Activated CD4-positive, alpha-beta memory T cell treated with anti-CD3 and anti-CD28 coated beads, Interleukin-2, amount 10 ng/mL, durations not matched to agents 7 days and 5 days (primary cell): ENCODE data around the gene KANTR. TPM values are rescaled to one million over a fixed set of nuclear protein-coding genes. Genes with fewer than 3 reads are reported as not detected.

Experiments
- CTCF ChIA-PET: fragments of 350-600 bp; sonication (Branson Sonifier 250); formaldehyde crosslinking; loops from one replicate; lab custom pipeline; 2021; ENCODE audit warnings: antibody characterized with exemption, inconsistent platforms; lab: Charles Lee
- POLR2A ChIA-PET: fragments of 350-600 bp; sonication (Branson Sonifier 250); formaldehyde crosslinking; loops from one replicate; lab custom pipeline; 2021; ENCODE audit warnings: antibody characterized with exemption; lab: Charles Lee
- DNase-seq: peaks from one replicate; pipeline ENCODE4 v3.0.0-alpha.2; 2020
- H3K27ac Mint-ChIP-seq: one replicate; pipeline ENCODE4 v1.8.0; 2021; ENCODE audit warnings: mild to moderate bottlenecking, mixed read lengths
- H3K27me3 Mint-ChIP-seq: one replicate; pipeline ENCODE4 v1.8.0; 2021; ENCODE audit warnings: mixed read lengths
- H3K36me3 Mint-ChIP-seq: one replicate; pipeline ENCODE4 v1.8.0; 2021; ENCODE audit warnings: low read depth, mixed read lengths
- H3K4me1 Mint-ChIP-seq: one replicate; pipeline ENCODE4 v1.8.0; 2021; ENCODE audit warnings: mixed read lengths
- H3K4me3 Mint-ChIP-seq: one replicate; pipeline ENCODE4 v1.8.0; 2021; ENCODE audit warnings: mild to moderate bottlenecking, mixed read lengths
- H3K9me3 Mint-ChIP-seq: one replicate; pipeline ENCODE4 v1.8.0; 2021; ENCODE audit warnings: mixed read lengths
- total RNA-seq, 2 experiments: library from RNA; stranded (reverse); gene quantifications; one replicate each; pipeline ENCODE4 v1.2.3, GENCODE V29; 2021

Gene KANTR, protein sequence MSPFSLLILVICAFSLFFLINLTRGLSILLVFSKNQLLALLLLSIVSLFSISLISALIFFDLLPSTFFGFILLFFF
- 1 to 10 TPM; 7.5 to 7.7 TPM for total RNA-seq

DNA sequence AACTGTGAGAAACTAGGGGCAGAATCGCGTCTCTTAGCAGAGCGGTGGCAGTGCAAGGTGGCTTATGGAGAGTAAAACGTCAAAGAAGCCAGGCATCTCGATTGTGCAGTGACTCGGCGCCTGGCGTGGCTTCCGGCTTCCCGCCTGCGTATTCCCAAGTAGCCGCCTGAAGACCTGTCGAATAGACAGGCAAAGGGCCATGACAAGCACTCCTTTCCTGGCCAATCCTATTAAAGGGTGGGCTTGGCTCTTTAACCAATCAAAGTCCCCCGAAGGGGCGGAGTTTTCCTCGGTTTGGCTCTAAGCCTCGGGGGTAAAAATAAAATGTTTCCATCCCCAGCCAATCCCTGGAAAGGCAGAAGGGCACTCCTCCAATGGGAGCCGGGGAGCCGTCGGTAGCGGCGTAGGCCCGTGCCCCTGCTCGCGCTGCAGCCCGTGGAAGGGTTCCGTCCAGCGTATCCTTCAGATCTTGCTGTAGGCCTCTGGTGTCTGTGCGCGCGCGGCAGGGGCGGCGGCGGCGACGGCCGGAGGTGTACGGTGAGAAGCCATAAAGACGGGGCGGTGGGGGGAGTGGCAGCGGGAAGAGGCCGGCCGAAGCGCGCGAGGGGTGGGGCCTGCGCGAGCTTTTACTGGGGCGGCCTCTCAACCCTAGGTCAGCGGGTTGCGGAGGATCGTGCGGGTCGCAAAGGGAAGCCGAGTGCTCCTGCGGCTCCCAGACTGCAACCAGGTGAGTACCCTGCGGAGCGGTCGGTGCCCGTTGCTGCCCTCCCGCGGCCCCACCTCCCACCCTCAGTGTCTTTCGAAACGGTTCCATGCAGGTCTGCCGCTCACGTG is at the start of gene KANTR:
Gene KANTR, plus strand, starts transcription at position 395 of the 834 bp plus-strand sequence. CDS start 30,131 bp downstream, outside the sequence.
- ChIA-PET POLR2A (interaction anchor here (1.3 kb wide), 1 partner anchor 12 kb away, joined by 8 read pairs; the partner anchor contains the start of gene TSPYL2), CTCF (no interaction called here)
- Mint-ChIP-seq H3K27me3 (no peaks in the 10 kb centered on the region), H3K4me3 (peak within 1 kb of the TSS; percentile 87), H3K9me3 (no peaks in the 10 kb centered on the region), H3K27ac (peak within 1 kb of the TSS; percentile 85), H3K4me1 (peaks cover 22% of the 10 kb centered on the region), H3K36me3 (no peaks in the 10 kb centered on the region)
- peak; percentile 82 for DNase-seq

DNA sequence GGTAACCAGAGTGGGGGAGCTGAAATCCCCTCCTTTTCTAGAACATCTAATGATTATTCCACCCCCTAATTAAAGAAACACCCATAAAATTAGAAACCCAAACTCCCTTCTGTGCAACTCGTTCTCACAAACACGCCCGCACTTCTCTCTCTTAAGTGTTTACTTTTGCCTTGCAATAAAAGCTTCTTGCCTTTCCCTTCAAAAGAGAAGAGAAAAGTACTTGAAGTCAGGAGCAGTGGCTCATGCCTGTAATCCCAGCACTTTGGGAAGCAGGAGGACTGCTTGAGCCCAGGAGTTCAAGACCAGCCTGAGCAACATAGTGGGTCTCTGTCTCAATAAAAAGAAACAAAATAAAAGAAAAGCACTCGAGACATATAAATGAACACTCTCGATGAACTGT is 48.9 kb upstream of the KANTR start:
- ChIA-PET CTCF (no interaction called here), POLR2A (interaction anchor here (0.6 kb wide), 1 partner anchor 27 kb away, joined by 3 read pairs; no protein-coding TSS in a partner anchor)
- H3K36me3 Mint-ChIP-seq, result no peaks in the 10 kb centered on the region
- H3K4me1 Mint-ChIP-seq, result no peaks in the 10 kb centered on the region
- no peaks in the 10 kb centered on the region for H3K9me3 Mint-ChIP-seq
- no peak for DNase-seq
- H3K4me3 Mint-ChIP-seq, result no peak overlapping the region
- H3K27ac Mint-ChIP-seq, result no peak overlapping the region
- peaks cover 5% of the 10 kb centered on the region for H3K27me3 Mint-ChIP-seq

DNA sequence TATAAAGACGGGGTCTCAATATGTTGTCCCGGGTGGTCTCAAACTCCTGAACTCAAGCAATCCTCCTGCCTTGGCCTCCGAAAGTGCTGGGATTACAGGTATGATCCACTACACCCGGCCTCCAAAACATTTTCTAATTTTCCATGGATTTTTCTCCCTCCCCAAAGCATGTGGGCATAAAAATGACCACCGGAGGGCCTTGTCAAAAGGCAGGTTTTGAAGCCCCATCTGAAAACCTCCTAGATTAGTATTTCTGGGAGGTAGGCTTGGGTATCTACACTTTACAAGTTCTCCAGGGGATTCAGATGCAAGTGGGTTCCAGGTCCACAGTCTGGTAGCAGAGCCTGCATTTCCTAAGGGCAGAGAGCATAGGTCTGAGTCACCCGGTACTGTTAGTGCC is 46.7 kb upstream of the KANTR start:
- ChIA-PET CTCF (no interaction called here), POLR2A (no interaction called here)
- no peak overlapping the region for H3K4me3 Mint-ChIP-seq
- no peak for DNase-seq
- no peaks in the 10 kb centered on the region for H3K9me3 Mint-ChIP-seq
- H3K27ac Mint-ChIP-seq, result no peak overlapping the region
- H3K4me1 Mint-ChIP-seq, result no peaks in the 10 kb centered on the region
- H3K27me3 Mint-ChIP-seq, result peaks cover 5% of the 10 kb centered on the region
- no peaks in the 10 kb centered on the region for H3K36me3 Mint-ChIP-seq

DNA sequence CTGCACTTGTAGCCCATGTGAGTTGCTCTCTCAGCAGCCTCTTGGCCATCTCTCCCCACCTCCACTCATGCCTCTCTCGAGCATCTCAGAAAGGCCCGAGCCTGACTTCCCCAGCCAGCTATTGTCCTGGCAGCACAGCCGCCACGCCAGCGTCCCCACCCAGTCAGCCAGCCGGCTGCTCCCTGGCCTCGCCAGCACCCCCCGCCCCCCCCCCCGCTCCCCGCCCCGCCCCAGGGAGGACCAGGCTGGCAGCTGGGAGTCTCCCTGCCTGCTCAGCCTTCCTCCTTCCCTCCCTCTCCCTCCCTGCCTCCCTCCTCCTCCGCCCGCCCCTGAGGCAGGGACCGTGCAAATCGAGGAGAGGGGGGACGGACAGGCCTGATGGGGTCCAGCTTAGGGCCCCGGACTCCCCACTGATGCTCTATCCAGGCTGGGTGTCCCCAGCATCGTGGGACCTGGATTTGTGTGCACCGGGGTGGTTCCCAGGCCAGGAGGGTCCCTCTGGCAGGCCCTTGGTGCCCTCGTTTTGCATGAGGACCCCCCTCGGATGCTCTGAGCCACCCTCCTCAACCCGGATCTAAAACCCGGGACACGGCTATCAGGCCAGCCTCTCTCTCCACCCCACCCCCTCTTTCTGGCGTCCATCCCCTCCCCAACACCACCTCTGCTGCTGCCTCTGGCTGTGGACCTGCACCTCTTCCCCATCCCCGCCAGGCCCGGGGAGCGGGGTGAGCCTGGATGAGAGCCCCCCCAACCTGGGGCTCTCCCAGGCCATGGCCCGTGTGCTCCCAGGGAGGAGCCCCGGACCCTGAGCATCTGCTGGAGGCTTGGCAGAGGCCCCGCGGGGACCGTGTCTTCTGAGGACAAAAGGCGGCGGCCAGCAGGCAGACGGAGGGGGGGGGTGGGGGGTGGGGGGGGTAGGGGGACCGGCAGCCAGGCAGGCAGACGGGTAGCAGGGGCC is 45.5 kb upstream of the KANTR start, which contains the start of gene GPR173:
Gene GPR173, plus strand, starts transcription at position 621 of the 958 bp plus-strand sequence. CDS start 27,833 bp downstream, outside the sequence.
- no peaks in the 10 kb centered on the region for H3K4me1 Mint-ChIP-seq
- H3K4me3 Mint-ChIP-seq, result no peak within 1 kb of the TSS
- H3K27ac Mint-ChIP-seq, result no peak within 1 kb of the TSS
- H3K36me3 Mint-ChIP-seq, result no peaks in the 10 kb centered on the region
- H3K9me3 Mint-ChIP-seq, result no peaks in the 10 kb centered on the region
- H3K27me3 Mint-ChIP-seq, result peaks cover 3% of the 10 kb centered on the region
- CTCF ChIA-PET, result no interaction called here
- POLR2A ChIA-PET, result no interaction called here
- DNase-seq, result no peak

DNA sequence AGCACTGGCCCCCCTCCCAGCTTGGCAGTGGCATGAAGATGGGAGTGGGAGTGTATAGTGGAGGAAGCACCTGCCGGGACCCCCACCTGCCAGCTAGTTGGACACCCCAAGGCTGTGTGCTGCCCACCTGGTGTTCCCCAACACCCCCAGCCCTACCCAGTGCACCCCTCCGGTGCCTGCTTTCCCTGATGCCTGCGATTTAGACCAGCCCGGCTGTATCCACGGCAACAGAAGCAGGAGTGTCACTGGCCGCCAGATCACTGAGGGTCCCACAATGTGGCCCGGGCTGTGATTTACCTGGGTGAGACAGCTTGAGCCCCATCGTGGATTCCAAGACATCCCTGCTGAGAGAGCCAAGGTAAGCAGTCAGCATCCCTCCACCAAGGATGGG is 44.8 kb upstream of the KANTR start:
- Mint-ChIP-seq H3K4me3 (no peak overlapping the region), H3K27ac (no peak overlapping the region), H3K27me3 (peaks cover 3% of the 10 kb centered on the region), H3K4me1 (no peaks in the 10 kb centered on the region), H3K9me3 (no peaks in the 10 kb centered on the region), H3K36me3 (no peaks in the 10 kb centered on the region)
- POLR2A ChIA-PET, result no interaction called here
- no peak for DNase-seq
- CTCF ChIA-PET, result no interaction called here

DNA sequence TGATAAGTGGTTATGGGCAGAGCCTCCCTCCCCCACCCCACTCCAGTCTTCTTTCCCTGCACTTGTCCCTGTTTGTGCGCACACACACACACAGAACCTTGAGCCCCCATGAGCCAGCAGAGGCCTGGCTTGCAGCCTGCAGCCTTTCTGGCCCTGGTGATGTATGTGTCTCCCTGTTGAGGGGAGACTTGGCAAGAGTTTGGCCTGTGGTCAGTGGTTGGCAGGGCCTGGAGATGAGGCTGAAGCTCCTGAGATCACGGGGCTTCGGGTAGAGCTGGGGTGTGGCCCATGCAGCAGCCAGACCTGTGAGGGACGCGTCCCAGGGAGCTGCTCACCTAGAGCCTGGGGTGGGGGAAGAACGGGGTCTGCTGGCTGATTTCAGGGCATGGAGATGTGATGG is 43.1 kb upstream of the KANTR start:
- CTCF ChIA-PET, result no interaction called here
- Mint-ChIP-seq H3K4me3 (no peak overlapping the region), H3K27me3 (peaks cover 3% of the 10 kb centered on the region), H3K9me3 (no peaks in the 10 kb centered on the region), H3K27ac (no peak overlapping the region), H3K36me3 (no peaks in the 10 kb centered on the region), H3K4me1 (no peaks in the 10 kb centered on the region)
- no peak for DNase-seq
- POLR2A ChIA-PET, result no interaction called here

DNA sequence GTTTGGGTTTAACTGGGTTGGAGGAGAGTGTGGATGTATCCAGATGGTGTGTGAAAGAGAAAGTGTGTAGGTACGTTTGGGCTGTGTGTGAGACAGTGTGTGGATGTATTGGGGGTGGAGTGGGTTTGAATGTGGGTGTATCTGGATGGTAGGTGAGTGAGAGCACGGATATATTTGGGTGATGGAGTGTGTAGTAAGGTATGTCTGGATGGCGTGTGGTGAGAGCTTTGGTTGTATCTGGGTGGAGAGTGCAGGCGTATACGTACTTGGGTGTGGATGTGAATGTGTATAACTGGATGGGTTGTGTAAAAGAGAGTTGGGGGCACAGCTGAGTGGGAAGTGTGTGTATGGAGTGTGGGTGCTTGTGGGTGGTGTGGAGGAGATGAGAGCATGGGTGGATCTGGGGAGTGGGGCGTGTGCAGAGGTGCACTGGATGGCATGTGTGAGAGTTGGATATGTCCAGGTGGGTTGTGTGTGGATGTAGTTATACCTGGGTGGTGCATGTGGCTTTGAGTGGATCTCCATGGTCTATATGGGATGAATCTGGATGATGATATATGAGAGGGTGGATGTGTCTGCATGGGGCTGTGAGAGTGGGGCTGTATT is 38.6 kb upstream of the KANTR start:
- H3K36me3 Mint-ChIP-seq, result no peaks in the 10 kb centered on the region
- DNase-seq, result no peak
- H3K9me3 Mint-ChIP-seq, result no peaks in the 10 kb centered on the region
- POLR2A ChIA-PET, result no interaction called here
- no peak overlapping the region for H3K27ac Mint-ChIP-seq
- H3K4me3 Mint-ChIP-seq, result no peak overlapping the region
- CTCF ChIA-PET, result no interaction called here
- no peaks in the 10 kb centered on the region for H3K27me3 Mint-ChIP-seq
- no peaks in the 10 kb centered on the region for H3K4me1 Mint-ChIP-seq

DNA sequence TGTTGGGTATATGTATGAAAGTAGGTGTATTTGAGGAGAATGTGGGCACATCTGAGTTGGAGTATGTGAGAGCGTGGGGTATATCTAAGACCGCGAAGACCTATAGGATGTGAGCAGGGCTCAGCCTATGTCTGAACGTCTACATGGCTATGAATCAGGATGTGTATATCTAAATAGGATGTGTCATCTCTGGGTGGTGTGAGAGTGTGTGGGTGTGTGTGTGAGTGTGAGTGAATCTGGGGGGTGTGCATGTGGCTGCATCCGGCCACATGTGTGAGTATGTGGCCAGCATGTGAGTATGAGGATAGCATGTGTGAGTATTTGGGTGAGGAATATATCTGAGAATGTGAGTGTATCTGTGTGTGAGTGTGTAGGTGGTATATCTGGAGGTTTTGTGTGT is 37.6 kb upstream of the KANTR start:
- Mint-ChIP-seq H3K36me3 (no peaks in the 10 kb centered on the region), H3K4me1 (no peaks in the 10 kb centered on the region), H3K4me3 (no peak overlapping the region), H3K27me3 (no peaks in the 10 kb centered on the region), H3K9me3 (no peaks in the 10 kb centered on the region), H3K27ac (no peak overlapping the region)
- ChIA-PET CTCF (no interaction called here), POLR2A (no interaction called here)
- DNase-seq, result no peak

DNA sequence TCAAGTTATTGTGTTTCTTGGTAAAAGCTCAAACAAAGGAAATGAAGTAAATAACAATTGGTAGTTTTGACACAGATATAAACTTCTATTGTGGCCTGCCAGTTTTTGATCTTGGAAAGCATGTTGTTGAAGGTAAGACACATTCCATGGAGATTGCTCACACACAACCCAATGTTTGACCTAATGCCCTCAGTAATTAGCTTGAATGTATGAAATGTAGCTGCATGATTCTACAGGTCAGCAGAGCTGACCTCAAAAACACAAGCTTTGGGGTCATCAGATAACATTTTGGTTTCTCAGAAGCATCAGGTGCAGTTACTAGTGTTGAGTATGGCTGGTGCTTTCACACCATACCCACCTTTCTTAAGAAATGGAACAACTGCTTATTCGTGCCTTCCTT is 28.8 kb upstream of the KANTR start:
- H3K4me1 Mint-ChIP-seq, result no peaks in the 10 kb centered on the region
- H3K27me3 Mint-ChIP-seq, result no peaks in the 10 kb centered on the region
- CTCF ChIA-PET, result no interaction called here
- DNase-seq, result no peak
- H3K36me3 Mint-ChIP-seq, result no peaks in the 10 kb centered on the region
- no peak overlapping the region for H3K4me3 Mint-ChIP-seq
- no peak overlapping the region for H3K27ac Mint-ChIP-seq
- POLR2A ChIA-PET, result no interaction called here
- H3K9me3 Mint-ChIP-seq, result no peaks in the 10 kb centered on the region

DNA sequence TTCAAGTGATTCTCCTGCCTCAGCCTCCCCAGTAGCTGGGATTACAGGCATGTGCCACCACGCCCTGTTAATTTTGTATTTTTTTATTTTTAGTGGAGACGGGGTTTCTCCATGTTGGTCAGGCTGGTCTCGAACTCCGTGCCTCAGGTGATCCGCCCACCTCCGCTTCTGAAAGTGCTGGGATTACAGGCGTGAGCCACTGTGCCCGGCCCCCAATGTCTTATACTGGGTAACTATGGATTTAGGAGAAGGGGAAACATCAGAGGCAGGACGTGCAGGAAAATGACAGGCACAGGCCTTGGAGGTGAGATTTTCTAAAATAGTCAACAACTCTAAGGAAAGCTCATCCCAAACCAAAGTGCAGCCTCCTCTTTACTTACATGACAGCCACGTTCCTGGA is 22.9 kb upstream of the KANTR start:
- Mint-ChIP-seq H3K4me3 (no peak overlapping the region), H3K9me3 (no peaks in the 10 kb centered on the region), H3K27ac (no peak overlapping the region), H3K27me3 (no peaks in the 10 kb centered on the region), H3K36me3 (no peaks in the 10 kb centered on the region), H3K4me1 (peaks cover 13% of the 10 kb centered on the region)
- no peak for DNase-seq
- CTCF ChIA-PET, result interaction anchor here (0.6 to 1.0 kb wide), 2 partner anchors 21 to 153 kb away, joined by 3 read pairs; no protein-coding TSS in a partner anchor
- POLR2A ChIA-PET, result no interaction called here

DNA sequence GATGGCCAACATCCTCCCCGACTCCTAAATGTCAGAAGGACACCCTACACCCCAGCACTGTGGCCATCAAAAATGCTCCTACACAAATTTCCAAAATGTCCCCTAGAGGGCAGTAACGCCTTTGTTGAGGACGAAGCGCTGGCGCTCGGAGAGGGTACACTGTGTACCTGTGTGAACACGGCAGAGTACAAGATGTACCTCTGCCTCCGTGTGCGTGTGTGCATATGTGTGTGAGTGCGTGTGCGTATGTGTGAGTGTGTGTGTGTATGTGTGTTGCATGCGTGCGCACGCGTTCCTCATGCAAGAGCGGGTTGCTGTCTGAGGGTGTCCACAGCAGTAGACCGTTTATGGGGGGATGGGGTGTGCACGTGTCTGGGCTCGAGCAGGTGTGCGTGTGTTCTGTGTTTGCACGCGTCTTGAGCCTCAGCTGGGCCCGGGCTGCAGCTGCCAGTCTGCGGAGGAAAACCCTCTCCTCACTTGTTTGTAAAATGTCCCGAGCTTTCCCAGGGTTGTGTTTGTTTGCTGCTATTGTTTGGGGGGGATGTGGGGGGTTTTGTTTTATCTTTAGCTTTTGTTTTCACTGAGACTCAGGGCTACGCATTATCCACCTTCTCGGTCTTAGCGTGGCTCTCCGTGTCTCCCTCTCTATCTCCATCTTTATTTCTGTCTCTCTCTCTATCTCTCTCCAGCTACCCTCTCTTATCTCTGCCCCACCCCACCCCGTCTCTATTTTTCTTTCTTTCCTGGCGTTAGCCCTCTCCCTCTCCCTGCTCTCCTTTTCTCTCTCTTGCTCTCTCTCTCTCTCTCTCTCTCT is 22.1 kb upstream of the KANTR start:
- peak; percentile 69 for DNase-seq
- CTCF ChIA-PET, result interaction anchor here (0.7 to 1.5 kb wide), 4 partner anchors 11 to 561 kb away, joined by 3 to 8 read pairs (median 4); partner anchors contain the start of gene TSPYL2
- POLR2A ChIA-PET, result interaction anchor here (0.7 to 1.2 kb wide), 2 partner anchors 10 to 27 kb away, joined by 3 to 13 read pairs; partner anchors contain the start of gene TSPYL2
- no peaks in the 10 kb centered on the region for H3K27me3 Mint-ChIP-seq
- no peaks in the 10 kb centered on the region for H3K36me3 Mint-ChIP-seq
- peak overlapping the region; percentile 76 for H3K4me3 Mint-ChIP-seq
- H3K27ac Mint-ChIP-seq, result peak overlapping the region; percentile 50
- peaks cover 13% of the 10 kb centered on the region for H3K4me1 Mint-ChIP-seq
- no peaks in the 10 kb centered on the region for H3K9me3 Mint-ChIP-seq
